Measurements from ENCODE around the gene PKDREJ.

PKDREJ gene

DNA sequence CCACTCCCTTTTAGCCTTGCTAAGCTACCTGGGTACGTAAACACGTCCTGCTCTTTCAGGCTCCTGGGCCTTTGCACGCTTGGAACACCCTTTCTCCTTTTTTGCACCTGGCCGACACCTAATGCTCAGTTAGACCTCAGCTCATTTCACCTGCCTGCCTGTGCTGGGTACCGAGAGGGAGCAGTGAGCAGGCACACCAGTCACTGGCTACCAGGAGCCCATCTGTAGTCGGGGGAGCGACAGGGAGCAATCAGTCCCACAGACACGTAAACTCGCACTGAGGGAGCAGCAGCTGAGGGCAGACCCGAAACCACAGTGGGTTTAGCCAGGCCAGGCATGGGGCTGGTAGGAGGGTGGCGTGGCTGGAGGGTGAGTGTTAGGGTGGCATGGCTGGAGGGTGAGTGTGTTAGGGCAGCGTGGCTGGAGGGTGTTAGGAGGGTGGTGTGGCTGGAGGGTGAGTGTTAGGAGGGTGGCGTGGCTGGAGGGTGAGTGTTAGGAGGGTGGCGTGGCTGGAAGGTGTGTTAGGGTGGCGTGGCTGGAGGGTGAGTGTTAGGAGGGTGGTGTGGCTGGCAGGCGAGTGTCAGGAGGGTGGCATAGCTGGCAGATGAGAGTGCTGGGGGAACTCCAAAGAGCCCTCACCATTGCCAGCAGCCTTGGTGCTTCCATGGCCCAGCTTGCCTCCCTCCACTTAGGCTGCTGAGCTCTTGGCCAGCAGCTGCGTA lies 27.1 kb upstream of the PKDREJ start:
- no peak for DNase-seq (ENCODE audit: low read depth in 2 of 3, low spot score in 1 of 3)

DNA sequence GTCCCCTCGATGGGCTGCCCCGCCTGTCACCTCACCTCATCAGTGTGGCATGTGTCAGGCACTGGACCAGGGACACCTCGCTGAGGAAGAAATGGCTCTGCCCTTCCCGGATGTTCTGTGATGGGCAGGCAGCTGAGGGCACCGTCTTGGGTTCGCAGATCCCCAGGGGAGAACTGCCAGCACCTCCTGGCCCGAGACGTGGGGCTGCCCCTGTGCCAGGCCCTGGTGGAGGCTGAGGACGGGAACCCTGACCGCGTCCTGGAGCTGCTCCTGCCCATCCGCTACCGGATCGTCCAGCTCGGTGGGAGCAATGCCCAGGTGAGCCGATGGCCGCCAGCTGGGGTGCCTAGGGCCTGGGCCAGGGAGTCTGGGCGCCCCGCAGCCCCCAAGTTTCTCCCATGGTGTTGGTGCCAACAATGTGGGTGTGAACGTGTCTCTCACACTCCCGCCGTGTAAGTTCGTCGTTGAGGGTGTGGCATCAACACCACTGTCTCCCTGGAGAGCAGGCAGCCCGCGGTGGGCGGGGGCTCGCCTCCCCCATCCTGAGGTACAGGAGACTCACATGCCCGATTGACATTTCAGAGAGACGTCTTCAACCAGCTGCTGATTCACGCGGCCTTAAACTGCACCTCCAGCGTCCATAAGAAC lies 26.2 kb upstream of the PKDREJ start:
- DNase-seq (ENCODE audit: low read depth in 2 of 3, low spot score in 1 of 3) = no peak

DNA sequence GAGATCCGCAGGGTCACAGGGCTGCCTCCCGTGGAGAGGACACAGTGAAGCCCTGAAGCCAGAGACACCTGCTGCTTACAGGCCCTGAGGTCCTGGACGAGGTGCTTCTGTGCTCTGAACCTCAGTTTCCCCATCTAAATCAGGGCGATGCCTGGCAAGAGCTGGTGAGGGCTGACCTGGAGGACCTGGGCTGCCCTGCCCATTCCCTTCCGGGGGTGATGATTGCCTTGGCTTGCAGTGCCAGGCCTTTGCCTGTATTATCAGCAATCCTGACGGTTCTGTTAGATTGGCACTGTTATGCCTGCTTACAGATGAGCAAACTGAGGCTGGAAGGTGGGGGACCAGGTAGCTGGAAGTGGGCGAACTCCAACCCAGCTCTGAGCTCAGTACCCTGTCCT lies 25.7 kb upstream of the PKDREJ start:
- DNase-seq (ENCODE audit: low read depth in 2 of 3, low spot score in 1 of 3) = no peak

- DNase-seq (ENCODE audit: low read depth in 2 of 3, low spot score in 1 of 3) = no peak
These were observed 25.0 kb upstream of the PKDREJ start for GRCh38 chr22:46287873-46288751.

- no peak for DNase-seq (ENCODE audit: low read depth in 2 of 3, low spot score in 1 of 3)
These were observed 24.1 kb upstream of the PKDREJ start for GRCh38 chr22:46286941-46287872.

- no peak for DNase-seq (ENCODE audit: low read depth in 2 of 3, low spot score in 1 of 3)
These were observed 22.9 kb upstream of the PKDREJ start for GRCh38 chr22:46286006-46286405.

DNA sequence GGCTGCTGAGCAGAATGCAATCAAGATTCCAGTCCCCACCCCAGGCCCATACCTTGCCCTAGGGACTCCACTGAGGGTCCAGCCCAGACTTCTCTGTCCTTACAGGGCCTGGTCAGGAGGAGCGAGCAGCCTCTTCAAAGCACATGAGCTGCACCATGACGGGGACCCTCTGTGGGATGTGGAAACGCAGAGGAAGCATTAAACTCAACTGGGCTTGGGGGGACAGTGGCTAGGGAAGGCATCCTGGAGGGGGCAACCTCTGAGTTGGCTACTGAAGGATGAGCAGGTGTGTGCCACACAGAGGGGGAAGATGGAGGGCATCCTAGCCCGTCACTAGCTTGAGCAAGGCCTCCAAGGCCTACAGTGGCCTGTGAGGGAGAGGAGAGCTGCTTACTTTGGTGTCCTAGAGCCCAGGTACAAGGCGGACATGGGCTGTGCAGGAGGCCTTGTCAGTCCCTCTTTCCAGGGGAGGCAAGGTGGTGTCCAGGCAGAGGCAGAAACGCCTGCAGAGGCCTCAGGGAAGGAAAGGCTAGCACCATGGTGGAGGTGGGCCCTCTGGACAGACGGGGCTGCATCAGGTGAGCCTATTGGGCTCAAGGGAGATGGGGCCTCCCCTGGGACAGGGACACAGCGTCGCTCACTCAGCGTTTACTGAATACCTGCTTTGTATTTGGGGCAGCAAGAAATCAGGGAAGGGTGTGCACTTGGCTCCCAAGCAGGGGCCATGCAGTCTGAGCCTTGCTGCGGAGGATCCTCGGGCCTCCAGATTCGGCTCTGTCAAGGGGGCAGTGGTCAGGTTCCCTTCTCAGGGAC lies 18.9 kb upstream of the PKDREJ start:
- no peak for DNase-seq (ENCODE audit: low read depth in 2 of 3, low spot score in 1 of 3)

DNA sequence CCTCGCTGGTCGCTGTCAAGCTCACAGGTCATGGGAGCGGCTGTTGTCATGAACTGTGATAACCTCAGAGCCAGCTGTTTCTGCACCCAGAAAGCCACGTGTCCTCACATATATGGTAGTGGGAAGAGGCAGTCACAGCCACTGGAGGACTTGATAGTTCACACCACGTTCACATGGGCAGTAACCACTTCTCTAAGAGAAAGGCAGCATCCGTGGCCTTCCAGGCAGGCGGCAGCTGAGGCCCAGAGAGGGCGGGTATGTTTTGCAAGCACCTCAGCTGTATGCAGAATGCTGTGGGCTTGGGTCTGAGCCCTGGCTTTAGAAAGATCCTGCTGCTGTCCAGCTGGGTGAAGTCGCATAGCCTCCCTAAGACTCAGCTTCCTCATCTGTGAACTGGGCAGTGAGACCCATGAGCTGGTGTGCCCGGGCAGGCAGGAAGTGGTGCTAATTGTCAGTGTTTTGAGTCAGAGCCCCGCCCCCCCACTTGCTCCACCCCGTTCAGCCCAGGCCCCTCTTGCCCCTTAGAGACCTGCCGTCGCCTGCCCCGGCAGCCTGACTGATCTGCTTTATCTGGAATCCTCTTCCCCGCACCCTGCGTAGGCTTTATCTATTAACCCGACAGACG lies 18.0 kb upstream of the PKDREJ start:
- DNase-seq (ENCODE audit: low read depth in 2 of 3, low spot score in 1 of 3) = no peak

DNA sequence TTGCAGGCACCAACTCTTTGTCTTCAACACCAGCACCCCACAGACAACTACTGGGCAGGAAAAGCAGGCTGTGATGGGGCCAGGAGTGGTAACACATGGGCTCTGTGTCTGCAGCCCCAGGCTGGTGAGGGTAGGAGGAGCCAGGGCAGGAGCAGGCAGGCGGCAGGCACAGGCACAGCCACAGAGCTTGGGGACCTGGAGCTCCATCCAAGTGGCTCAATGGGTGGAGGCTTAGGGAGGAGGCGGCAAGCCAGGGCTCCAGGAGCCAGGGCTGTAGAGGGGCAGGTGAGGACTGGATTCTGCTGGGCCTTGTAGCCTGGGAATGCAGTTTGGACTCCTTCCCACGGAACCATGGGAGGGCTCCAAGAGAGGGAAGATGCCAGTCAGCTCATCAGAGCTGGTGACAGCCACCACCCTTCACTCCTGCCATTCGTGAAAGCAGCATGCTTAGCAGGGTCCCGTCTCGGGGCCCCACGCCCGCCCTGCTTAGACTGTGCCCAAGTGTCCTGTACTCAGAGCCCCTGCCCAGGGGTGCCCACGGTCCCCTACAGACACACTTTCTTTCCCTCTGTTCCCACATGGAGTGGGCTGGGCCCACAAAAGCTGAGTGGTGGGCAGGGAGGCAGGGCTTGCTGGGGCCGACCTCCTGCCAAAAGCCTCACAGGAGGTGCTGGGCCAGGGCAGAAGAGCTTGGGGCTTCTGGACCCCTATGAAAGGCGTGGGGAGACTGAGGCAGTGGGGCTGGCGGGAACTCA lies 17.1 kb upstream of the PKDREJ start:
- DNase-seq (ENCODE audit: low read depth in 2 of 3, low spot score in 1 of 3) = no peak

GRCh38 chr22:46278656-46279645 lies 15.8 kb upstream of the PKDREJ start:
- DNase-seq (ENCODE audit: low read depth in 2 of 3, low spot score in 1 of 3) = no peak

- no peak for DNase-seq (ENCODE audit: low read depth in 2 of 3, low spot score in 1 of 3)
These were observed 13.4 kb upstream of the PKDREJ start for GRCh38 chr22:46276563-46276962.

GRCh38 chr22:46275455-46276122 lies 12.4 kb upstream of the PKDREJ start:
- no peak for DNase-seq (ENCODE audit: low read depth in 2 of 3, low spot score in 1 of 3)

DNA sequence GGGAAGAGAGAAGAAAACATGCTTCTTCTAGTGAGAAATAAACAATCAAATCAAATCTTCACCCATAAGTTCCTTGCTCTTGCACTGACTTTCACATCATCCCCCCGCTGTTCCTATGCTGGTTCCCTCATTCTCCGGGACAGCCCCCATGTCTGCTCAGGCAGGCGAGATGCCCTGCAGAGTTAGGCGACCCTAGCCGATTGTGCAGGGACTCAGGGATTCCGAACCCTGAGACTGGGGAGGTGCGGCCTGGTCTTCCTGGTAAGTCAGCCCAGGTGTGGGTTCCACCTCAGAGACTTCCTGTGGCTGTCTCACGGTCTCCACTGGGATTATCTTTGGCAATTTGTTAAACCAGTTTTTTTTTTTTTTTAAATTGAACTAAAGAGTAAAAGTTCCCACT lies 11.2 kb upstream of the PKDREJ start:
- no peak for DNase-seq (ENCODE audit: low read depth in 2 of 3, low spot score in 1 of 3)

DNA sequence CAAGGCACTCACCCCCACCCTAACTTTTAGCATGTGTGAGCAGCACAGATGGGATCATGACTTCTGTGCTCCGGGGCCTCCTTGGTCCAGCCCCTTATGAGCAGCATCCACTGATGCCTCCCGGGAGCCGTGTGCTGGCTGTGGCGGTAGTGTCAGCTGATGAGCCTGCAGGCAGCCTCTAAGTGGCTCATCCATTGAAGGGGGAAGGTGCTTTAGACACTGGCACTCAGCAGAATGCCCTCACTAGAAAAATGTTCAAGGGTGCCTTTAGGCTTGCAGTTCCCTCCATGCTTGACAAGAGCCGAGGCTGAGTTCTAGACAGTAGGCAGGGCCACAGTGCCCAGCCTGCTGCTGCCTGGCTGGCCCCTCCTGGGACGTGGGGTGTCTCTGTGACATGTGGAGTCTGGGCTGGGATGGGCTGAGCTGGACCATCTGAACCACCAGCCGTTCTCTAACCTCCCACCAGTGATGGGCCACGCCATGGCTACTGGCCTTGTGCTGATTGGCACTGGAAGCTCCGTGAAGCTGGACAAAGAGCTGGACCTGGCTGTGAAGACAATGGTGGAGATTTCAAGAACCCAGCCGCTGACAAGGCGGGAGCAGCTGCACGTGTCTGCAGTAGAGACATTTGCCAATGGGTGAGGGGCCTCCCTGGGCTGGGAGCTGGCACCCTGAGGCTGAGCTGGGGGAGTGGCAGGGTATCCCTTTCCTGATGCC lies 10.4 kb upstream of the PKDREJ start:
- no peak for DNase-seq (ENCODE audit: low read depth in 2 of 3, low spot score in 1 of 3)

DNA sequence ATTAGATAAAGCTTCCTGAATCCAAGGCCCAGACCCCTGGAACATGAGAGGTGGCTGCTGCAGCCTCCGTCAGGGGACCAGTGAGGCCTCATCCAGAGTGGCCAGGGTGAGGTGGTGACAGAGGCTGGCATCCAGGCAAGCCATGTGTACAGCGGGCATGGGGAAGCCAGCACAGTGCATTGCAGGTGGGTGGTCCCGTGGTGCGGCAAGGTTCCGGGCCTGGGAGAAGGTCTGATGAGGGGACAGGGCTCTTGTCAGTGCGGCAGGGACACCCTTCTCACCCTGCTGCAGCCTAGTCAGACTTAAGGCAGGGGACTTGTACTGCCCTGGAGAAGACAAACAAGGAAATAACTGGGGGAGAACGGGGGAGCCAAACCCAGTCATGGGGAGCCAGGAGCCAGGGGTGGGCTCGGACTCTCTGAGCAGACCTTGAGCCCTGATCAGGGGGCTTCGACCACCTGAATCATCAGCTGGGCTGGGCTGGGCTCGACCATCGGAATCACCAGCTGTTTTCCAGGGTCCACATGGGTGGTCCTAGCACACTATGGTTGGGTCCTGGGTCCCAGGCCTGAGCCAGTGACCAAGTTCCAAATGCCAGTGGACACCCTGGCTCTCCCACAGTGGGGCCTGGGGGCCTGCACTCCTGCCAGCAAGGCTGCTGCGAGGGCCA lies 9.8 kb upstream of the PKDREJ start:
- no peak for DNase-seq (ENCODE audit: low read depth in 2 of 3, low spot score in 1 of 3)

DNA sequence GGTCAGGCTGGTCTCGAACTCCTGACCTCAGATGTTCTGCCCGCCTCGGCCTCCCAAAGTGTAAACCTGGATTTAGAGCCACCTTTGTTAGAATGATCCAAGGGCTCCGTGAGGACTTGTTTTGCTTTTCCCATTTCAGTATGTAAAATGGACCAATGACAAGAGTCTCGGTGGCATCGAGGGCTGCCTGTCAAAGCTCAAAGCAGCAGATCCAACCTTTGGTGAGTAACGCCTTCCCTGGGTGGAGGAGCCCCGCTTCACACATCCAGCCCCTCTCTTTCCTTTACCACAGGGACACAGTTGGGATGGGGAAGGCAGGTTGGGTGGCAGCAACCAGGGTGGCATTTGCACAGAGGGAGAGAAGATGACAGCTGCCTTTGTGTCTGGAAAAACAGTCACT lies 9.1 kb upstream of the PKDREJ start:
- no peak for DNase-seq (ENCODE audit: low read depth in 2 of 3, low spot score in 1 of 3)
